Liver (tissue), 9 donors: ENCODE results near the gene NSG1. TPM values are rescaled to one million over a fixed set of nuclear protein-coding genes. Genes with fewer than 3 reads are reported as not detected.

Experiments
- DNase-seq: peaks from one replicate; pipeline ENCODE4 v3.0.0-alpha.2; 2017; ENCODE audit warnings: low spot score
- H3K27ac ChIP-seq, 2 donors: one replicate each; pipeline ENCODE4 v1.7.0; 2013; ENCODE audit warnings: inconsistent platforms in 2 of 2, low read length in 2 of 2, control low read depth in 1 of 2, low read depth in 1 of 2, mild to moderate bottlenecking in 1 of 2
- H3K27me3 ChIP-seq, 4 donors: one replicate each; pipeline versions ENCODE4 v1.6.1 to v1.7.0; 2013; ENCODE audit warnings: low read length in 3 of 4, inconsistent platforms in 1 of 4, mild to moderate bottlenecking in 1 of 4, moderate library complexity in 1 of 4; ENCODE audit not compliant: control insufficient read depth in 4 of 4, insufficient read depth in 4 of 4
- H3K36me3 ChIP-seq, 4 donors: one replicate each; pipeline versions ENCODE4 v1.6.1 to v1.7.0; 2013; ENCODE audit warnings: low read length in 3 of 4, mild to moderate bottlenecking in 3 of 4, low read depth in 1 of 4, moderate library complexity in 1 of 4; ENCODE audit not compliant: control insufficient read depth in 4 of 4, insufficient read depth in 3 of 4
- H3K4me1 ChIP-seq, 4 donors: one replicate each; pipeline versions ENCODE4 v1.6.1 to v1.7.0; 2013; ENCODE audit warnings: low read length in 3 of 4, mild to moderate bottlenecking in 3 of 4, moderate library complexity in 1 of 4; ENCODE audit not compliant: control insufficient read depth in 4 of 4, insufficient read depth in 4 of 4
- H3K4me3 ChIP-seq, 3 donors: one replicate each; pipeline versions ENCODE4 v1.6.1 to v1.7.0; 2013; ENCODE audit warnings: low read length in 3 of 3, control low read depth in 1 of 3, low read depth in 1 of 3, mild to moderate bottlenecking in 1 of 3
- H3K9ac ChIP-seq, 2 donors: one replicate each; pipeline ENCODE4 v1.7.0; 2013; ENCODE audit warnings: low read length in 2 of 2, mild to moderate bottlenecking in 2 of 2, moderate library complexity in 2 of 2, control low read depth in 1 of 2, low read depth in 1 of 2
- H3K9me3 ChIP-seq, 4 donors: one replicate each; pipeline versions ENCODE4 v1.6.1 to v1.7.0; 2013; ENCODE audit warnings: low read length in 3 of 4; ENCODE audit not compliant: control insufficient read depth in 4 of 4
- EGR1 ChIP-seq, 2 donors: IDR thresholded peaks; 2 replicates each; pipeline ENCODE4 v1.6.1; 2016 to 2018; ENCODE audit warnings: antibody characterized with exemption in 2 of 2, low read depth in 2 of 2
- FOXA1 ChIP-seq: IDR thresholded peaks from 2 replicates; pipeline ENCODE4 v1.6.1; 2016; ENCODE audit warnings: antibody characterized with exemption
- FOXA2 ChIP-seq: IDR thresholded peaks from 2 replicates; pipeline ENCODE4 v1.6.1; 2016; ENCODE audit warnings: antibody characterized with exemption
- GABPA ChIP-seq, 2 donors: IDR thresholded peaks in 1 of 2; conservative IDR thresholded peaks in 1 of 2; 2 replicates each; pipeline ENCODE4 v1.6.1; 2016; ENCODE audit warnings: antibody characterized with exemption in 2 of 2, mild to moderate bottlenecking in 1 of 2, moderate library complexity in 1 of 2
- HNF4A ChIP-seq, 2 donors: conservative IDR thresholded peaks; 2 replicates each; pipeline ENCODE4 v1.6.1; 2016; ENCODE audit warnings: antibody characterized with exemption in 2 of 2, mild to moderate bottlenecking in 2 of 2
- HNF4G ChIP-seq: IDR thresholded peaks from 2 replicates; pipeline ENCODE4 v1.6.1; 2016; ENCODE audit warnings: antibody characterized with exemption
- JUND ChIP-seq, 2 donors: IDR thresholded peaks; 2 replicates each; pipeline ENCODE4 v1.6.1; 2016; ENCODE audit warnings: antibody characterized with exemption in 2 of 2
- NR2F2 ChIP-seq: IDR thresholded peaks from 2 replicates; pipeline ENCODE4 v1.6.1; 2016; ENCODE audit warnings: antibody characterized with exemption
- RAD21 ChIP-seq, 2 donors: IDR thresholded peaks; 2 replicates each; pipeline ENCODE4 v1.6.1; 2016; ENCODE audit warnings: antibody characterized with exemption in 2 of 2, mild to moderate bottlenecking in 2 of 2
- RXRA ChIP-seq, 2 donors: IDR thresholded peaks; 2 replicates each; pipeline ENCODE4 v1.6.1; 2017 to 2018; ENCODE audit warnings: antibody characterized with exemption in 2 of 2, mild to moderate bottlenecking in 1 of 2
- SP1 ChIP-seq: IDR thresholded peaks from 2 replicates; pipeline ENCODE4 v1.6.1; 2018; ENCODE audit warnings: antibody characterized with exemption, mild to moderate bottlenecking
- TAF1 ChIP-seq: conservative IDR thresholded peaks from 2 replicates; pipeline ENCODE4 v1.6.1; 2016; ENCODE audit warnings: antibody characterized with exemption, mild to moderate bottlenecking
- YY1 ChIP-seq: IDR thresholded peaks from 2 replicates; pipeline ENCODE4 v1.6.1; 2016; ENCODE audit warnings: antibody characterized with exemption, mild to moderate bottlenecking
- WGBS: extraction: QIAGEN DNeasy Blood & Tissue Kit; methylation state at CpG from one replicate; pipeline ENCODE4 v1.1.7; 2013; 5-methylcytosine and 5-hydroxymethylcytosine counted together
- polyA plus RNA-seq, 2 donors: library from polyadenylated mRNA; stranded (reverse) in 1 of 2; unstranded in 1 of 2; fragments of 200-250 nt in 1 of 2; fragments of >200 nt in 1 of 2; fragmentation: Nextera tagmentation in 1 of 2; extraction: Ambion mirVana in 1 of 2; gene quantifications; one replicate each; pipeline versions ENCODE4 v1.2.1 to v1.2.3, GENCODE V29; 2013 to 2015
- total RNA-seq, 2 donors: library from RNA; depleted of rRNA; stranded (reverse); fragments of >200 nt; gene quantifications; one replicate each; pipeline ENCODE4 v1.2.3, GENCODE V29; 2014
- TF ChIP-seq, protein P1 (sequence below): IDR thresholded peaks from 2 replicates; pipeline ENCODE4 v1.6.1; 2016; ENCODE audit warnings: antibody characterized with exemption, mild to moderate bottlenecking
- TF ChIP-seq, protein P2 (sequence below): IDR thresholded peaks from 2 replicates; pipeline ENCODE4 v1.6.1; 2016; ENCODE audit warnings: antibody characterized with exemption
- TF ChIP-seq, protein P3 (sequence below): fragments of 150-350 bp; IDR thresholded peaks from 2 replicates; pipeline ENCODE4 v1.5.1; 2017; ENCODE audit warnings: improper control_type of control experiment, low read depth, low read length; ENCODE audit not compliant: missing input control
- TF ChIP-seq, protein P4 (sequence below): IDR thresholded peaks from 2 replicates; pipeline ENCODE4 v1.6.1; 2016; ENCODE audit warnings: antibody characterized with exemption
- TF ChIP-seq, protein P5 (sequence below): IDR thresholded peaks from 2 replicates; pipeline ENCODE4 v1.6.1; 2016; ENCODE audit warnings: antibody characterized with exemption
- donor health status: healthy.
- donor health status: healthy.
- donor health status: healthy.
- donor health status: healthy.
- donor health status: healthy.

The NSG1 gene
- total and polyA plus RNA-seq, 4 donors: under 0.01 to 0.33 (median 0.13) TPM

DNA sequence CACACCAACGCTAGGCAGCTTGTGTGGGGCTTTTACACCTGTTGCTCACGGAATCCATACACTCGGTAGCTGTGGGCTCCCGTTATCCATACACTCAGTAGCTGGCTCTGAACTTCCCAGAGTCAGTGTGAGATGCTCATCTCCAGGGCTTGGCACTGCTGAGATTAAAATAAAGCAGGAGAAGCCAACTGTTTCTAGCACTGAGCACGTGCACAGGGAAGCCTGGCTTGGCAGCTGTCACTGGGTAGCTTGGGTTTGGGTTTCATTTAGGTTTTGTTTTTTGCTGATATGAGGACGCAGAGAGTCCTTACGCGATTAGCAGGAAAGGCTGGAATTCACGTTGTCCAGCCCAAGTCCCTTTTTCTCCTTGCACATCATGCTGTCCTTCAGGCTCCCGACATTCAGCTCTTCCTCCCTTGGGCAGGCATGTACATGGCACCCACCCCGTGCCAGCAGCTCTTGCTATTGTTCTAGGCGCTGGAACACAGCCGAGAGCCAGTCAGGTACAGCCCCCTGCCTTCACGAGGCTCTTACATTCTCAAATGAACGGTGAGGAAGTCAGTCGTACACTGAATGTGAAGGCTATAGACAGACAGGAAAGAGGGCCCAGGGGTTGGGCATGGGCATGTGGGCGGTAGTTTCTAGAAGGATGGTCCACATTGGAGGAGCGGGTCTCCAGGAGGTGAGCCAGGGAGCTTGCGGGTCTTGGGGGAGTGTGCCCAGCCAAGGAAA, 25.9 kb downstream of the NSG1 start:
- WGBS: 86% methylated on average over 19 of the region's 19 CpGs
- no peak for TF ChIP-seq JUND (IDR thresholded peaks at IDR 0.05)
- TF ChIP-seq, protein P1, sequence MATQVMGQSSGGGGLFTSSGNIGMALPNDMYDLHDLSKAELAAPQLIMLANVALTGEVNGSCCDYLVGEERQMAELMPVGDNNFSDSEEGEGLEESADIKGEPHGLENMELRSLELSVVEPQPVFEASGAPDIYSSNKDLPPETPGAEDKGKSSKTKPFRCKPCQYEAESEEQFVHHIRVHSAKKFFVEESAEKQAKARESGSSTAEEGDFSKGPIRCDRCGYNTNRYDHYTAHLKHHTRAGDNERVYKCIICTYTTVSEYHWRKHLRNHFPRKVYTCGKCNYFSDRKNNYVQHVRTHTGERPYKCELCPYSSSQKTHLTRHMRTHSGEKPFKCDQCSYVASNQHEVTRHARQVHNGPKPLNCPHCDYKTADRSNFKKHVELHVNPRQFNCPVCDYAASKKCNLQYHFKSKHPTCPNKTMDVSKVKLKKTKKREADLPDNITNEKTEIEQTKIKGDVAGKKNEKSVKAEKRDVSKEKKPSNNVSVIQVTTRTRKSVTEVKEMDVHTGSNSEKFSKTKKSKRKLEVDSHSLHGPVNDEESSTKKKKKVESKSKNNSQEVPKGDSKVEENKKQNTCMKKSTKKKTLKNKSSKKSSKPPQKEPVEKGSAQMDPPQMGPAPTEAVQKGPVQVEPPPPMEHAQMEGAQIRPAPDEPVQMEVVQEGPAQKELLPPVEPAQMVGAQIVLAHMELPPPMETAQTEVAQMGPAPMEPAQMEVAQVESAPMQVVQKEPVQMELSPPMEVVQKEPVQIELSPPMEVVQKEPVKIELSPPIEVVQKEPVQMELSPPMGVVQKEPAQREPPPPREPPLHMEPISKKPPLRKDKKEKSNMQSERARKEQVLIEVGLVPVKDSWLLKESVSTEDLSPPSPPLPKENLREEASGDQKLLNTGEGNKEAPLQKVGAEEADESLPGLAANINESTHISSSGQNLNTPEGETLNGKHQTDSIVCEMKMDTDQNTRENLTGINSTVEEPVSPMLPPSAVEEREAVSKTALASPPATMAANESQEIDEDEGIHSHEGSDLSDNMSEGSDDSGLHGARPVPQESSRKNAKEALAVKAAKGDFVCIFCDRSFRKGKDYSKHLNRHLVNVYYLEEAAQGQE: no peak
- TF ChIP-seq, protein P2, sequence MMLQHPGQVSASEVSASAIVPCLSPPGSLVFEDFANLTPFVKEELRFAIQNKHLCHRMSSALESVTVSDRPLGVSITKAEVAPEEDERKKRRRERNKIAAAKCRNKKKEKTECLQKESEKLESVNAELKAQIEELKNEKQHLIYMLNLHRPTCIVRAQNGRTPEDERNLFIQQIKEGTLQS: no peak
- no peak for TF ChIP-seq HNF4G
- no peak for TF ChIP-seq GABPA (IDR thresholded peaks at IDR 0.05 in 1 of 2, conservative IDR thresholded peaks at IDR 0.05 in 1 of 2)
- no peak for TF ChIP-seq HNF4A (conservative IDR thresholded peaks at IDR 0.05)
- no peak for TF ChIP-seq TAF1
- TF ChIP-seq RXRA (IDR thresholded peaks at IDR 0.05): no peak
- TF ChIP-seq NR2F2: no peak
- no peak for TF ChIP-seq SP1
- TF ChIP-seq, protein P3, sequence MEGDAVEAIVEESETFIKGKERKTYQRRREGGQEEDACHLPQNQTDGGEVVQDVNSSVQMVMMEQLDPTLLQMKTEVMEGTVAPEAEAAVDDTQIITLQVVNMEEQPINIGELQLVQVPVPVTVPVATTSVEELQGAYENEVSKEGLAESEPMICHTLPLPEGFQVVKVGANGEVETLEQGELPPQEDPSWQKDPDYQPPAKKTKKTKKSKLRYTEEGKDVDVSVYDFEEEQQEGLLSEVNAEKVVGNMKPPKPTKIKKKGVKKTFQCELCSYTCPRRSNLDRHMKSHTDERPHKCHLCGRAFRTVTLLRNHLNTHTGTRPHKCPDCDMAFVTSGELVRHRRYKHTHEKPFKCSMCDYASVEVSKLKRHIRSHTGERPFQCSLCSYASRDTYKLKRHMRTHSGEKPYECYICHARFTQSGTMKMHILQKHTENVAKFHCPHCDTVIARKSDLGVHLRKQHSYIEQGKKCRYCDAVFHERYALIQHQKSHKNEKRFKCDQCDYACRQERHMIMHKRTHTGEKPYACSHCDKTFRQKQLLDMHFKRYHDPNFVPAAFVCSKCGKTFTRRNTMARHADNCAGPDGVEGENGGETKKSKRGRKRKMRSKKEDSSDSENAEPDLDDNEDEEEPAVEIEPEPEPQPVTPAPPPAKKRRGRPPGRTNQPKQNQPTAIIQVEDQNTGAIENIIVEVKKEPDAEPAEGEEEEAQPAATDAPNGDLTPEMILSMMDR: no peak
- no peak for TF ChIP-seq EGR1 (IDR thresholded peaks at IDR 0.05; ENCODE audit: low read depth in 2 of 2)
- TF ChIP-seq FOXA2: no peak
- no peak for TF ChIP-seq RAD21 (IDR thresholded peaks at IDR 0.05)
- TF ChIP-seq, protein P4, sequence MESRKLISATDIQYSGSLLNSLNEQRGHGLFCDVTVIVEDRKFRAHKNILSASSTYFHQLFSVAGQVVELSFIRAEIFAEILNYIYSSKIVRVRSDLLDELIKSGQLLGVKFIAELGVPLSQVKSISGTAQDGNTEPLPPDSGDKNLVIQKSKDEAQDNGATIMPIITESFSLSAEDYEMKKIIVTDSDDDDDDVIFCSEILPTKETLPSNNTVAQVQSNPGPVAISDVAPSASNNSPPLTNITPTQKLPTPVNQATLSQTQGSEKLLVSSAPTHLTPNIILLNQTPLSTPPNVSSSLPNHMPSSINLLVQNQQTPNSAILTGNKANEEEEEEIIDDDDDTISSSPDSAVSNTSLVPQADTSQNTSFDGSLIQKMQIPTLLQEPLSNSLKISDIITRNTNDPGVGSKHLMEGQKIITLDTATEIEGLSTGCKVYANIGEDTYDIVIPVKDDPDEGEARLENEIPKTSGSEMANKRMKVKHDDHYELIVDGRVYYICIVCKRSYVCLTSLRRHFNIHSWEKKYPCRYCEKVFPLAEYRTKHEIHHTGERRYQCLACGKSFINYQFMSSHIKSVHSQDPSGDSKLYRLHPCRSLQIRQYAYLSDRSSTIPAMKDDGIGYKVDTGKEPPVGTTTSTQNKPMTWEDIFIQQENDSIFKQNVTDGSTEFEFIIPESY: no peak
- no peak for TF ChIP-seq YY1
- TF ChIP-seq, protein P5, sequence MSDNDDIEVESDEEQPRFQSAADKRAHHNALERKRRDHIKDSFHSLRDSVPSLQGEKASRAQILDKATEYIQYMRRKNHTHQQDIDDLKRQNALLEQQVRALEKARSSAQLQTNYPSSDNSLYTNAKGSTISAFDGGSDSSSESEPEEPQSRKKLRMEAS: no peak
- no peak for TF ChIP-seq FOXA1
- Histone ChIP-seq H3K36me3 (peaks cover 0 to 1% (median 0%) of the 10 kb centered on the region in 4 donors), H3K4me1 (no peaks in the 10 kb centered on the region), H3K27me3 (no peaks in the 10 kb centered on the region), H3K4me3 (no peak overlapping the region), H3K9me3 (no peaks in the 10 kb centered on the region), H3K9ac (no peak overlapping the region), H3K27ac (no peak overlapping the region)
- no peak for DNase-seq
